Parathyroid adenoma (tissue), 2 donors: ENCODE measurements around the gene TP53RK.

Experiments used
- H2AFZ ChIP-seq: fragments of 300-600 bp; sonication (generic); one replicate; pipeline ENCODE4 v1.7.0; 2017; ENCODE audit warnings: antibody characterized with exemption, mild to moderate bottlenecking
- H3K27ac ChIP-seq: fragments of 300-600 bp; sonication (generic); one replicate; pipeline ENCODE4 v1.7.0; 2017
- H3K27me3 ChIP-seq: fragments of 300-600 bp; sonication (generic); one replicate; pipeline ENCODE4 v1.7.0; 2017; ENCODE audit warnings: low read length; ENCODE audit not compliant: control insufficient read depth, insufficient read depth
- H3K36me3 ChIP-seq: fragments of 300-600 bp; sonication (generic); one replicate; pipeline ENCODE4 v1.7.0; 2017; ENCODE audit warnings: low read length; ENCODE audit not compliant: control insufficient read depth, insufficient read depth
- H3K4me1 ChIP-seq: fragments of 300-600 bp; sonication (generic); one replicate; pipeline ENCODE4 v1.7.0; 2017; ENCODE audit warnings: control low read depth
- H3K4me2 ChIP-seq: fragments of 300-600 bp; sonication (generic); one replicate; pipeline ENCODE4 v1.7.0; 2017; ENCODE audit warnings: low read length
- H3K4me3 ChIP-seq: fragments of 300-600 bp; sonication (generic); one replicate; pipeline ENCODE4 v1.7.0; 2017; ENCODE audit warnings: low read depth, low read length
- H3K79me2 ChIP-seq: fragments of 300-600 bp; sonication (generic); one replicate; pipeline ENCODE4 v1.7.0; 2017; ENCODE audit warnings: control low read depth
- H3K9ac ChIP-seq: fragments of 300-600 bp; sonication (generic); one replicate; pipeline ENCODE4 v1.7.0; 2017; ENCODE audit warnings: mild to moderate bottlenecking
- H3K9me3 ChIP-seq: fragments of 300-600 bp; sonication (generic); one replicate; pipeline ENCODE4 v1.7.0; 2017; ENCODE audit warnings: low read length; ENCODE audit not compliant: control insufficient read depth
- CTCF ChIP-seq: fragments of 300-600 bp; sonication (generic); IDR thresholded peaks from one replicate; pipeline ENCODE4 v1.7.0; 2017; ENCODE audit warnings: antibody characterized with exemption, mild to moderate bottlenecking
- donor health status: primary hyperparathyroidism.

TP53RK gene

GRCh38 chr20:46665602-46666001, 23.6 kb downstream of the TP53RK start:
- no peaks in the 10 kb centered on the region for H3K27me3 ChIP-seq
- no peak overlapping the region for H3K9ac ChIP-seq
- no peaks in the 10 kb centered on the region for H3K79me2 ChIP-seq
- H3K36me3 ChIP-seq, result no peaks in the 10 kb centered on the region
- no peaks in the 10 kb centered on the region for H3K9me3 ChIP-seq
- no peak overlapping the region for H3K4me3 ChIP-seq
- no peak overlapping the region for H3K4me2 ChIP-seq
- no peaks in the 10 kb centered on the region for H3K4me1 ChIP-seq
- H3K27ac ChIP-seq, result no peak overlapping the region
- no peak overlapping the region for H2AFZ ChIP-seq
- no peak for TF ChIP-seq CTCF

- H3K9ac ChIP-seq, result no peak overlapping the region
- no peak for TF ChIP-seq CTCF
- no peak overlapping the region for H2AFZ ChIP-seq
- no peaks in the 10 kb centered on the region for H3K9me3 ChIP-seq
- no peaks in the 10 kb centered on the region for H3K79me2 ChIP-seq
- no peaks in the 10 kb centered on the region for H3K36me3 ChIP-seq
- H3K4me3 ChIP-seq, result no peak overlapping the region
- no peak overlapping the region for H3K4me2 ChIP-seq
- H3K27ac ChIP-seq, result no peak overlapping the region
- no peaks in the 10 kb centered on the region for H3K27me3 ChIP-seq
- no peaks in the 10 kb centered on the region for H3K4me1 ChIP-seq
Observed at GRCh38 chr20:46663531-46663930, 25.7 kb downstream of the TP53RK start.

GRCh38 chr20:46661659-46662058, 27.6 kb downstream of the TP53RK start:
- Histone ChIP-seq H3K9ac (no peak overlapping the region), H3K4me1 (no peaks in the 10 kb centered on the region), H3K9me3 (no peaks in the 10 kb centered on the region), H3K4me2 (no peak overlapping the region), H3K27me3 (no peaks in the 10 kb centered on the region), H3K27ac (no peak overlapping the region), H2AFZ (no peak overlapping the region), H3K36me3 (no peaks in the 10 kb centered on the region), H3K79me2 (no peaks in the 10 kb centered on the region), H3K4me3 (no peak overlapping the region)
- TF ChIP-seq CTCF, result no peak

GRCh38 chr20:46660487-46660886, 28.8 kb downstream of the TP53RK start:
- no peaks in the 10 kb centered on the region for H3K79me2 ChIP-seq
- H3K9ac ChIP-seq, result no peak overlapping the region
- no peak overlapping the region for H2AFZ ChIP-seq
- no peaks in the 10 kb centered on the region for H3K4me1 ChIP-seq
- no peaks in the 10 kb centered on the region for H3K9me3 ChIP-seq
- no peak overlapping the region for H3K4me3 ChIP-seq
- no peaks in the 10 kb centered on the region for H3K36me3 ChIP-seq
- TF ChIP-seq CTCF, result no peak
- H3K27ac ChIP-seq, result no peak overlapping the region
- H3K4me2 ChIP-seq, result no peak overlapping the region
- H3K27me3 ChIP-seq, result no peaks in the 10 kb centered on the region

GRCh38 chr20:46657618-46658017, 31.6 kb downstream of the TP53RK start:
- H3K9ac ChIP-seq, result no peak overlapping the region
- no peaks in the 10 kb centered on the region for H3K9me3 ChIP-seq
- H2AFZ ChIP-seq, result no peak overlapping the region
- no peaks in the 10 kb centered on the region for H3K27me3 ChIP-seq
- no peaks in the 10 kb centered on the region for H3K36me3 ChIP-seq
- no peak overlapping the region for H3K4me3 ChIP-seq
- no peak overlapping the region for H3K27ac ChIP-seq
- no peak overlapping the region for H3K4me2 ChIP-seq
- H3K79me2 ChIP-seq, result no peaks in the 10 kb centered on the region
- H3K4me1 ChIP-seq, result no peaks in the 10 kb centered on the region
- no peak for TF ChIP-seq CTCF
